ENCODE measurements around the gene NXF3. TPM values are rescaled to one million over a fixed set of nuclear protein-coding genes. Genes with fewer than 3 reads are reported as not detected.
"Not testable (repeated sequence)": the region's sequence is repeated elsewhere in the genome, so short reads cannot be mapped to it uniquely, and the experiment has no call there.

Gene NXF3
- total and polyA plus RNA-seq, 2 donors (not counting 3 experiments of a cell fraction or from before 2014, with no cell fraction given): not detected

DNA sequence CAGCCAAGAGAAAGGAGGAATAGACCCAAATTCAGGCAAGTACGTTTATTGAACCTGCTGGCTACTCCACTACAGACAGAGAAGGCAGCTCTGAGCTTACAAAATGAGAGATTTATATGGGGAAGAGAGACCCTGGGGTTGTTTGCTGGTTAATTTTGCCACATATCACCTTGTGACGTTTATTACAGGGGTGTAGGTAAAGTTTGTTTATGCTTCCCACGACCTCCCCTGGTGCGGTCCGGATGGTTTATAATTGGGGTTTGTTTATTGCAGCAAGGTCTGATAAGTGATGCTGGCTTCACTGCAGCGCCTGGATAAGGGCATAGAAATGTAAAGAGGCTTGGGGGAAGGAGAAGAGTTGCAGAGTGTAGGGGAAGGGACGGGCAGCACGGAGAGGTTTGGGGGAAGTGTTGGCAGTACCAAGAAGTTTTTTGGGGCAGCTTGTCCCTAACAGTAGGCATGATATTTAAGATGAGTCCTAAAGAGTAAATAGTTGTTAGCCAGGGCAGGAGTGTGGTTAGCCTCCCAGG, 41.6 kb downstream of the NXF3 start:
- Histone ChIP-seq H3K9me1 (replicated peaks; ENCODE audit: control insufficient read depth, extremely low read depth, insufficient read depth, low read length) (no peaks in the 10 kb centered on the region), H3K27me3 (ENCODE audit: control insufficient read depth in 2 of 2, insufficient read depth in 2 of 2, low read length in 2 of 2) (no peaks in the 10 kb centered on the region), H3K27ac (ENCODE audit: insufficient read depth, low read depth, low read length) (no peak overlapping the region), H3K9ac (replicated peaks; ENCODE audit: extremely low read depth, insufficient read depth, low read length) (no peak overlapping the region), H4K20me1 (replicated peaks; ENCODE audit: control insufficient read depth, extremely low read depth, insufficient read depth, low read length) (no peaks in the 10 kb centered on the region), H3K4me3 (replicated peaks in 1 of 3; ENCODE audit: insufficient read depth in 1 of 3, low read depth in 1 of 3, low read length in 3 of 3) (no peak overlapping the region), H2AFZ (ENCODE audit: low read depth, low read length) (no peak overlapping the region), H3K9me3 (replicated peaks; ENCODE audit: control insufficient read depth, insufficient read depth, low read length) (no peaks in the 10 kb centered on the region), H3K4me2 (ENCODE audit: insufficient read depth, low read length) (no peak overlapping the region), H3K79me2 (ENCODE audit: control insufficient read depth, insufficient read depth, low read length) (no peaks in the 10 kb centered on the region), H3K4me1 (ENCODE audit: control insufficient read depth, extremely low read depth, insufficient read depth, low read length) (no peaks in the 10 kb centered on the region), H3K36me3 (ENCODE audit: control insufficient read depth in 2 of 2, extremely low read depth in 1 of 2, insufficient read depth in 2 of 2, low read length in 2 of 2) (no peaks in the 10 kb centered on the region)
- POLR2A ChIA-PET: no interaction called here
- no TSS peak for BruUV-seq (replicated peaks)
- DNase-seq (ENCODE audit: low read depth, low spot score) (no peak), FAIRE-seq (no peak)
- CTCF ChIA-PET: no interaction called here
- dilution Hi-C loops (cut with MboI; ENCODE audit: extremely low pct_ligation_motif_present, low sequenced_read_pairs): no loop called here
- TF ChIP-seq, protein P1, sequence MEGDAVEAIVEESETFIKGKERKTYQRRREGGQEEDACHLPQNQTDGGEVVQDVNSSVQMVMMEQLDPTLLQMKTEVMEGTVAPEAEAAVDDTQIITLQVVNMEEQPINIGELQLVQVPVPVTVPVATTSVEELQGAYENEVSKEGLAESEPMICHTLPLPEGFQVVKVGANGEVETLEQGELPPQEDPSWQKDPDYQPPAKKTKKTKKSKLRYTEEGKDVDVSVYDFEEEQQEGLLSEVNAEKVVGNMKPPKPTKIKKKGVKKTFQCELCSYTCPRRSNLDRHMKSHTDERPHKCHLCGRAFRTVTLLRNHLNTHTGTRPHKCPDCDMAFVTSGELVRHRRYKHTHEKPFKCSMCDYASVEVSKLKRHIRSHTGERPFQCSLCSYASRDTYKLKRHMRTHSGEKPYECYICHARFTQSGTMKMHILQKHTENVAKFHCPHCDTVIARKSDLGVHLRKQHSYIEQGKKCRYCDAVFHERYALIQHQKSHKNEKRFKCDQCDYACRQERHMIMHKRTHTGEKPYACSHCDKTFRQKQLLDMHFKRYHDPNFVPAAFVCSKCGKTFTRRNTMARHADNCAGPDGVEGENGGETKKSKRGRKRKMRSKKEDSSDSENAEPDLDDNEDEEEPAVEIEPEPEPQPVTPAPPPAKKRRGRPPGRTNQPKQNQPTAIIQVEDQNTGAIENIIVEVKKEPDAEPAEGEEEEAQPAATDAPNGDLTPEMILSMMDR (IDR thresholded peaks at IDR 0.05; ENCODE audit: extremely low read depth in 1 of 2, insufficient read depth in 1 of 2, low read depth in 1 of 2, low read length in 2 of 2): no peak
- no peak for TF ChIP-seq POLR2A (IDR thresholded peaks at IDR 0.05; ENCODE audit: low read depth, low read length)
- no peak for TF ChIP-seq MYC (IDR thresholded peaks at IDR 0.05; ENCODE audit: low read depth, low read length)
- TF ChIP-seq, protein P2, sequence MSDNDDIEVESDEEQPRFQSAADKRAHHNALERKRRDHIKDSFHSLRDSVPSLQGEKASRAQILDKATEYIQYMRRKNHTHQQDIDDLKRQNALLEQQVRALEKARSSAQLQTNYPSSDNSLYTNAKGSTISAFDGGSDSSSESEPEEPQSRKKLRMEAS (IDR thresholded peaks at IDR 0.05; ENCODE audit: insufficient read depth, insufficient read length): no peak
- TF ChIP-seq EZH2 (IDR thresholded peaks at IDR 0.05; ENCODE audit: borderline replicate concordance, low read depth, low read length, severe bottlenecking): no peak
- intact Hi-C loops (cut with micrococcal nuclease): no loop called here

DNA sequence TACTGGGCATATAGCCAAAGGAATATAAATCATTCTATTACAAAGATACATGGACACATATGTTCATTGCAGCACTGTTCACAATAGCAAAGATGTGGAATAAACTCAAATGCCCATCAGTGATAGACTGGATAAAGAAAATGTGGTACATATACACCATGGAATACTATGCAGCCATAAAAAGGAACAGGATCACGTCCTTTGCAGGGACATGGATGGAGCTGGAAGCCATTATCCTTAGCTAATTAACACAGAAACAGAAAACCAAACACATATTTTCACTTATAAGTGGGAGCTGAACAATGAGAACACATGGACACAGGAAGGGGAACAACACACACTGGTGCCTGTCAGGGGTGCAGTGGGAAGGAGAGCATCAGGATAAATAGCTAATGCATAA, 59.6 kb downstream of the NXF3 start:
- H3K27me3 ChIP-seq (ENCODE audit: control insufficient read depth in 2 of 2, insufficient read depth in 2 of 2, low read length in 2 of 2); H3K36me3 ChIP-seq (ENCODE audit: control insufficient read depth in 2 of 2, extremely low read depth in 1 of 2, insufficient read depth in 2 of 2, low read length in 2 of 2); DNase-seq (ENCODE audit: low read depth, low spot score); BruUV-seq (replicated peaks); H3K4me2 ChIP-seq (ENCODE audit: insufficient read depth, low read length); H3K4me3 ChIP-seq (replicated peaks in 1 of 3; ENCODE audit: insufficient read depth in 1 of 3, low read depth in 1 of 3, low read length in 3 of 3); H3K4me1 ChIP-seq (ENCODE audit: control insufficient read depth, extremely low read depth, insufficient read depth, low read length); dilution Hi-C loops (cut with MboI; ENCODE audit: extremely low pct_ligation_motif_present, low sequenced_read_pairs); H3K79me2 ChIP-seq (ENCODE audit: control insufficient read depth, insufficient read depth, low read length); H3K27ac ChIP-seq (ENCODE audit: insufficient read depth, low read depth, low read length); CTCF ChIA-PET; H3K9ac ChIP-seq (replicated peaks; ENCODE audit: extremely low read depth, insufficient read depth, low read length); intact Hi-C loops (cut with micrococcal nuclease); H4K20me1 ChIP-seq (replicated peaks; ENCODE audit: control insufficient read depth, extremely low read depth, insufficient read depth, low read length); FAIRE-seq; POLR2A ChIA-PET; H3K9me3 ChIP-seq (replicated peaks; ENCODE audit: control insufficient read depth, insufficient read depth, low read length); H3K9me1 ChIP-seq (replicated peaks; ENCODE audit: control insufficient read depth, extremely low read depth, insufficient read depth, low read length); H2AFZ ChIP-seq (ENCODE audit: low read depth, low read length): not testable (repeated sequence)

Other genes starting within 250 kb of the NXF3 start
- gene RAB40AL, start 155.9 kb downstream of the NXF3 start, total RNA-seq: 1.4 and 1.9 TPM in 2 replicates
- gene RAB40AL, start 155.9 kb downstream of the NXF3 start, polyA plus RNA-seq: 0.68 and 1.1 TPM in 2 replicates
- gene BEX1, start 29.0 kb downstream of the NXF3 start, total RNA-seq: 0.46 TPM in 1 of 2 replicates, not detected in the other
- 0.14 and 0.19 TPM in 2 replicates for gene BEX1, start 29.0 kb downstream of the NXF3 start, polyA plus RNA-seq
- gene BEX4, start 122.0 kb upstream of the NXF3 start, total RNA-seq: 28.0 and 30.3 TPM in 2 replicates
- gene BEX4, start 122.0 kb upstream of the NXF3 start, polyA plus RNA-seq: 12.9 and 17.8 TPM in 2 replicates
- 51.8 and 52.0 TPM in 2 replicates for gene TCEAL8, start 162.0 kb upstream of the NXF3 start, total RNA-seq
- 22.9 and 31.0 TPM in 2 replicates for gene TCEAL8, start 162.0 kb upstream of the NXF3 start, polyA plus RNA-seq
- gene TCEAL5, start 183.6 kb upstream of the NXF3 start, total RNA-seq: not detected in 2 replicates
- gene TCEAL5, start 183.6 kb upstream of the NXF3 start, polyA plus RNA-seq: not detected in 2 replicates
- 0.88 and 1.4 TPM in 2 replicates for gene BEX2, start 217.8 kb upstream of the NXF3 start, total RNA-seq
- 0.92 and 1.4 TPM in 2 replicates for gene BEX2, start 217.8 kb upstream of the NXF3 start, polyA plus RNA-seq
- 8.2 and 10.5 TPM in 2 replicates for gene TCEAL7, start 237.1 kb upstream of the NXF3 start, total RNA-seq
- gene TCEAL7, start 237.1 kb upstream of the NXF3 start, polyA plus RNA-seq: 4.2 and 4.6 TPM in 2 replicates

All from endothelial cell of umbilical vein (primary cell).